IPS-11a (cell line): ENCODE results near the gene NXPH1.

Experiments
- H3K4me3 ChIP-seq: one replicate; pipeline ENCODE4 v1.5.1; 2013; ENCODE audit warnings: low read depth, low read length, control low read depth

NXPH1 gene

GRCh38 chr7:8491544-8492489 is 58.4 kb downstream of the NXPH1 start:
- no peak overlapping the region for H3K4me3 ChIP-seq

GRCh38 chr7:8499128-8499527 is 65.7 kb downstream of the NXPH1 start:
- no peak overlapping the region for H3K4me3 ChIP-seq

- no peak overlapping the region for H3K4me3 ChIP-seq
Measured at GRCh38 chr7:8500286-8500685, 66.9 kb downstream of the NXPH1 start.

GRCh38 chr7:8507566-8507965 is 74.2 kb downstream of the NXPH1 start:
- no peak overlapping the region for H3K4me3 ChIP-seq

GRCh38 chr7:8509621-8510020 is 76.2 kb downstream of the NXPH1 start:
- H3K4me3 ChIP-seq: no peak overlapping the region

GRCh38 chr7:8511855-8512254 is 78.4 kb downstream of the NXPH1 start:
- no peak overlapping the region for H3K4me3 ChIP-seq

GRCh38 chr7:8514781-8515519 is 81.5 kb downstream of the NXPH1 start:
- no peak overlapping the region for H3K4me3 ChIP-seq

GRCh38 chr7:8515640-8516185 is 82.3 kb downstream of the NXPH1 start:
- H3K4me3 ChIP-seq: no peak overlapping the region

- no peak overlapping the region for H3K4me3 ChIP-seq
Measured at GRCh38 chr7:8516976-8517375, 83.6 kb downstream of the NXPH1 start.

GRCh38 chr7:8528311-8528710 is 94.9 kb downstream of the NXPH1 start:
- H3K4me3 ChIP-seq: no peak overlapping the region

- H3K4me3 ChIP-seq: no peak overlapping the region
Measured at GRCh38 chr7:8531991-8532515, 98.6 kb downstream of the NXPH1 start.

GRCh38 chr7:8536431-8536830 is 103.0 kb downstream of the NXPH1 start:
- no peak overlapping the region for H3K4me3 ChIP-seq

- no peak overlapping the region for H3K4me3 ChIP-seq
Measured at GRCh38 chr7:8549046-8549445, 115.6 kb downstream of the NXPH1 start.

GRCh38 chr7:8560501-8560900 is 127.1 kb downstream of the NXPH1 start:
- H3K4me3 ChIP-seq: no peak overlapping the region

- no peak overlapping the region for H3K4me3 ChIP-seq
Measured at GRCh38 chr7:8561449-8561848, 128.0 kb downstream of the NXPH1 start.

GRCh38 chr7:8564281-8564680 is 130.9 kb downstream of the NXPH1 start:
- H3K4me3 ChIP-seq: no peak overlapping the region

- H3K4me3 ChIP-seq: no peak overlapping the region
Measured at GRCh38 chr7:8566016-8566415, 132.6 kb downstream of the NXPH1 start.

GRCh38 chr7:8567626-8568025 is 134.2 kb downstream of the NXPH1 start:
- H3K4me3 ChIP-seq: no peak overlapping the region

- no peak overlapping the region for H3K4me3 ChIP-seq
Measured at GRCh38 chr7:8579661-8580194, 146.3 kb downstream of the NXPH1 start.

- H3K4me3 ChIP-seq: no peak overlapping the region
Measured at GRCh38 chr7:8581842-8582241, 148.4 kb downstream of the NXPH1 start.

- H3K4me3 ChIP-seq: no peak overlapping the region
Measured at GRCh38 chr7:8582728-8583127, 149.3 kb downstream of the NXPH1 start.
